PC-3 (cell line): ENCODE measurements around the gene PKNOX2.

Experiments
- EZH2phosphoT487 ChIP-seq: fragments of 300-600 bp; sonication (generic); IDR thresholded peaks from 2 replicates; pipeline ENCODE4 v1.6.1; 2018; ENCODE audit warnings: mild to moderate bottlenecking, antibody characterized with exemption, low read length, borderline replicate concordance
- TF ChIP-seq, protein P1 (sequence below): fragments of 300-600 bp; sonication (generic); conservative IDR thresholded peaks from 2 replicates; pipeline ENCODE4 v1.5.1; 2017; ENCODE audit warnings: antibody characterized with exemption, low read depth, mild to moderate bottlenecking, low read length

DNA sequence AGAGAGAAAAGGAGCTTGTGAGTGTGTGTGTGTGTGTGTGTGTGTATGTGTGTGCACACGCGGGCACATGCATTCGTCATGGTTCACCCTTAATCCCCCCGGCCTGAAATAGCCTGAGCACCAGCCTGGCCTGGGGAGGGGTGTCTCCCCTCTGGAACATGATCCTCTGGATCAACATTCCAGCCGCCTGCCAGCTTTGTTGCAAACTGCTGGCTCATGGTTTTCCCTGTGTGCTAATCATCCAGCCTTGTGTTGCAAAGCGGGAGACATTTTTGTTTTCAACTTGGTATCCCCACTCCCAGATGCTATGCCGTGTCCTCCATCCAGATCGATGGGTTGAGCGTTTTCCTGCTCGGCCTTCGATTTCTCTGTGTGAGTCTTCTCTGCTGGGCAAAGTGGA is 237.2 kb downstream of the PKNOX2 start:
- TF ChIP-seq, protein P1, sequence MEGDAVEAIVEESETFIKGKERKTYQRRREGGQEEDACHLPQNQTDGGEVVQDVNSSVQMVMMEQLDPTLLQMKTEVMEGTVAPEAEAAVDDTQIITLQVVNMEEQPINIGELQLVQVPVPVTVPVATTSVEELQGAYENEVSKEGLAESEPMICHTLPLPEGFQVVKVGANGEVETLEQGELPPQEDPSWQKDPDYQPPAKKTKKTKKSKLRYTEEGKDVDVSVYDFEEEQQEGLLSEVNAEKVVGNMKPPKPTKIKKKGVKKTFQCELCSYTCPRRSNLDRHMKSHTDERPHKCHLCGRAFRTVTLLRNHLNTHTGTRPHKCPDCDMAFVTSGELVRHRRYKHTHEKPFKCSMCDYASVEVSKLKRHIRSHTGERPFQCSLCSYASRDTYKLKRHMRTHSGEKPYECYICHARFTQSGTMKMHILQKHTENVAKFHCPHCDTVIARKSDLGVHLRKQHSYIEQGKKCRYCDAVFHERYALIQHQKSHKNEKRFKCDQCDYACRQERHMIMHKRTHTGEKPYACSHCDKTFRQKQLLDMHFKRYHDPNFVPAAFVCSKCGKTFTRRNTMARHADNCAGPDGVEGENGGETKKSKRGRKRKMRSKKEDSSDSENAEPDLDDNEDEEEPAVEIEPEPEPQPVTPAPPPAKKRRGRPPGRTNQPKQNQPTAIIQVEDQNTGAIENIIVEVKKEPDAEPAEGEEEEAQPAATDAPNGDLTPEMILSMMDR: no peak
- TF ChIP-seq EZH2phosphoT487: no peak
